ENCODE results near the gene BRAF. TPM values are rescaled to one million over a fixed set of nuclear protein-coding genes. Genes with fewer than 3 reads are reported as not detected.

BRAF gene
- polyA plus RNA-seq, 1 donor (not counting 4 experiments of a cell fraction or from before 2014, with no cell fraction given) = 12.4 TPM

DNA sequence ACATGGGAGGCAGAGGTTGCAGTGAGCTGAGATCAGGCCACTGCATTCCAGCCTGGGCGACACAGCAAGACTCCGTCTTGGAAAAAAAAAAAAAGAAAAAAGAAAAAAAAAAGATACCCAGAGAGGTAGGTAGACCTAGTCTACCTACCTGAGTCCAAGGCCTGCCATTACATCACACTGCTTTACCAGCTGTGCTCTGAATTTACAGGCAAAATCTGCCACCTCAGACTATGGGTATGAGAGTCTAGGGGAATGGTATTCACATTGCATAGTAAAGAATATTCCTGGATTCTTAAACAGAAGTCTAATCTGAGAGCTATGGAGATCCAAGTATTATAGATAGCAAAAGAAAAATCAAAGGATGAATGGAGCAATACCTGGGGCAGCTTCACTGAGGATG lies 178.0 kb downstream of the BRAF start:
- Histone ChIP-seq H3K4me2 (ENCODE audit: control insufficient read depth, extremely low read depth, insufficient read depth, low read depth, low read length) (no peak overlapping the region), H3K27ac (ENCODE audit: control insufficient read depth, insufficient read depth, low read length) (no peak overlapping the region), H4K20me1 (ENCODE audit: control insufficient read depth, extremely low read depth, insufficient read depth, low read length) (no peaks in the 10 kb centered on the region), H3K9ac (ENCODE audit: control insufficient read depth, extremely low read depth, insufficient read depth, low read length) (no peak overlapping the region), H3K9me3 (ENCODE audit: control insufficient read depth, low read depth, low read length) (no peaks in the 10 kb centered on the region), H2AFZ (ENCODE audit: control insufficient read depth, low read length) (no peak overlapping the region), H3K4me3 (ENCODE audit: control insufficient read depth in 2 of 3, extremely low read depth in 1 of 3, insufficient read depth in 2 of 3, low read depth in 1 of 3, low read length in 3 of 3) (no peak overlapping the region), H3K36me3 (ENCODE audit: control insufficient read depth in 2 of 2, extremely low read depth in 1 of 2, insufficient read depth in 2 of 2, low read length in 2 of 2) (no peaks in the 10 kb centered on the region), H3K9me1 (ENCODE audit: control insufficient read depth, extremely low read depth, insufficient read depth, low read length) (peaks cover 4% of the 10 kb centered on the region), H3K27me3 (ENCODE audit: control insufficient read depth, extremely low read depth, insufficient read depth, low read length) (no peaks in the 10 kb centered on the region), H3K4me1 (ENCODE audit: control insufficient read depth, extremely low read depth, insufficient read depth, low read length) (no peaks in the 10 kb centered on the region), H3K79me2 (ENCODE audit: control insufficient read depth, insufficient read depth, low read length) (no peaks in the 10 kb centered on the region)
- no peak for FAIRE-seq
- no peak for DNase-seq (ENCODE audit: low read depth, low spot score)
- dilution Hi-C loops (cut with MboI; ENCODE audit: extremely low pct_ligation_motif_present, low sequenced_read_pairs) = no loop called here
- TF ChIP-seq, protein P1, sequence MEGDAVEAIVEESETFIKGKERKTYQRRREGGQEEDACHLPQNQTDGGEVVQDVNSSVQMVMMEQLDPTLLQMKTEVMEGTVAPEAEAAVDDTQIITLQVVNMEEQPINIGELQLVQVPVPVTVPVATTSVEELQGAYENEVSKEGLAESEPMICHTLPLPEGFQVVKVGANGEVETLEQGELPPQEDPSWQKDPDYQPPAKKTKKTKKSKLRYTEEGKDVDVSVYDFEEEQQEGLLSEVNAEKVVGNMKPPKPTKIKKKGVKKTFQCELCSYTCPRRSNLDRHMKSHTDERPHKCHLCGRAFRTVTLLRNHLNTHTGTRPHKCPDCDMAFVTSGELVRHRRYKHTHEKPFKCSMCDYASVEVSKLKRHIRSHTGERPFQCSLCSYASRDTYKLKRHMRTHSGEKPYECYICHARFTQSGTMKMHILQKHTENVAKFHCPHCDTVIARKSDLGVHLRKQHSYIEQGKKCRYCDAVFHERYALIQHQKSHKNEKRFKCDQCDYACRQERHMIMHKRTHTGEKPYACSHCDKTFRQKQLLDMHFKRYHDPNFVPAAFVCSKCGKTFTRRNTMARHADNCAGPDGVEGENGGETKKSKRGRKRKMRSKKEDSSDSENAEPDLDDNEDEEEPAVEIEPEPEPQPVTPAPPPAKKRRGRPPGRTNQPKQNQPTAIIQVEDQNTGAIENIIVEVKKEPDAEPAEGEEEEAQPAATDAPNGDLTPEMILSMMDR (optimal IDR thresholded peaks at IDR 0.05 in 1 of 3, IDR thresholded peaks at IDR 0.05 in 1 of 3, conservative IDR thresholded peaks at IDR 0.05 in 1 of 3; ENCODE audit: extremely low read depth in 1 of 3, insufficient read depth in 2 of 3, low read length in 3 of 3) = no peak
- no peak for TF ChIP-seq EZH2 (IDR thresholded peaks at IDR 0.05; ENCODE audit: low read length)

DNA sequence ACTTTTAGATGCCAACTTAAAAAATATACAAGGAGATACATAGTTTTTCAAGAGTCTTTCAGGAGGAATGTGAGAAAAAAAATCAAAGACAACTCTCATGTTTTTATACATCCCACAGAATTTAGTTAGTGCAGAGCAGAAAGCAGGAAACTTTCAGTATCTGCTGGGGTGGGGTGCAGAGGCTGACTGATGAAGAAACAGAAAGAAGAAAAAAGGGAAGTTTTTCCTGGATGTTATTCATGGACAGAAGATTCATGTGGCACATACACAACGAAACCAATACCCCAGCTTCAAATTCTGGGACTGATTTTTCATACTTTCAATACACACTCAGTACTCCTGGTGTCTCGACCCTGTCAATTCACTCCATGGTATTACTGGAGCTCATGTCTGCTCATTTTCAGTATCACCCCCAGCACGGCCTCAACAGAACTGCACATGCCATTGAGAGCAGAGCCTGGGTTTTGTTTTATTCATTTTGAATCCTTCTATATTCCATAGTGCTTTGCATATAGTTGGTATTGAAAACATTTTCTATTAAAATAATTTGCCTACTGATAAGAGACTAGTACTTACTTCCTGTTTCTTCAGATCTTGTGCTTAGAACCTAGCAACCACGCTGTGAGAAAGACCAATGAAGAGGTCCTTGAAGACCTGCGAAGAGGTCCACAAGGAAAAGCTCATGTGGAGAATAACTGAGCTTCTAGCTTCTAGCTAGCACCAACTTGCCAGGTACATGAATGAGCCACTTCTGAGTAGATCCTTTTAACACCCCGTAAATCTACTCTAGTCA lies 179.3 kb downstream of the BRAF start:
- TF ChIP-seq, protein P1 (optimal IDR thresholded peaks at IDR 0.05 in 1 of 3, IDR thresholded peaks at IDR 0.05 in 1 of 3, conservative IDR thresholded peaks at IDR 0.05 in 1 of 3; ENCODE audit: extremely low read depth in 1 of 3, insufficient read depth in 2 of 3, low read length in 3 of 3) = no peak
- TF ChIP-seq EZH2 (IDR thresholded peaks at IDR 0.05; ENCODE audit: low read length) = no peak
- H3K9me3 ChIP-seq (ENCODE audit: control insufficient read depth, low read depth, low read length) = no peaks in the 10 kb centered on the region
- no peaks in the 10 kb centered on the region for H3K36me3 ChIP-seq (ENCODE audit: control insufficient read depth in 2 of 2, extremely low read depth in 1 of 2, insufficient read depth in 2 of 2, low read length in 2 of 2)
- H3K4me1 ChIP-seq (ENCODE audit: control insufficient read depth, extremely low read depth, insufficient read depth, low read length) = no peaks in the 10 kb centered on the region
- no peaks in the 10 kb centered on the region for H3K27me3 ChIP-seq (ENCODE audit: control insufficient read depth, extremely low read depth, insufficient read depth, low read length)
- H3K79me2 ChIP-seq (ENCODE audit: control insufficient read depth, insufficient read depth, low read length) = no peaks in the 10 kb centered on the region
- no peak overlapping the region for H3K4me3 ChIP-seq (ENCODE audit: control insufficient read depth in 2 of 3, extremely low read depth in 1 of 3, insufficient read depth in 2 of 3, low read depth in 1 of 3, low read length in 3 of 3)
- FAIRE-seq (no peak), DNase-seq (ENCODE audit: low read depth, low spot score) (no peak)
- peaks cover 4% of the 10 kb centered on the region for H3K9me1 ChIP-seq (ENCODE audit: control insufficient read depth, extremely low read depth, insufficient read depth, low read length)
- no peak overlapping the region for H3K9ac ChIP-seq (ENCODE audit: control insufficient read depth, extremely low read depth, insufficient read depth, low read length)
- no peak overlapping the region for H3K4me2 ChIP-seq (ENCODE audit: control insufficient read depth, extremely low read depth, insufficient read depth, low read depth, low read length)
- dilution Hi-C loops (cut with MboI; ENCODE audit: extremely low pct_ligation_motif_present, low sequenced_read_pairs) = no loop called here
- H3K27ac ChIP-seq (ENCODE audit: control insufficient read depth, insufficient read depth, low read length) = no peak overlapping the region
- H2AFZ ChIP-seq (ENCODE audit: control insufficient read depth, low read length) = no peak overlapping the region
- no peaks in the 10 kb centered on the region for H4K20me1 ChIP-seq (ENCODE audit: control insufficient read depth, extremely low read depth, insufficient read depth, low read length)
